GM20431 (cell line): ENCODE data around the gene CLSTN2.

Experiments
- in situ Hi-C: fragments of 300-500 bp; cut with MseI, MboI; formaldehyde crosslinking; loops from one replicate; pipeline ENCODE4 v1.15.0; 2020; ENCODE audit warnings: low sequenced_read_pairs; ENCODE audit not compliant: unreplicated experiment

CLSTN2 gene

GRCh38 chr3:140166861-140167599 is 232.0 kb downstream of the CLSTN2 start:
- in situ Hi-C loops = no loop called here

GRCh38 chr3:140167600-140168281 is 232.8 kb downstream of the CLSTN2 start:
- in situ Hi-C loops = no loop called here

DNA sequence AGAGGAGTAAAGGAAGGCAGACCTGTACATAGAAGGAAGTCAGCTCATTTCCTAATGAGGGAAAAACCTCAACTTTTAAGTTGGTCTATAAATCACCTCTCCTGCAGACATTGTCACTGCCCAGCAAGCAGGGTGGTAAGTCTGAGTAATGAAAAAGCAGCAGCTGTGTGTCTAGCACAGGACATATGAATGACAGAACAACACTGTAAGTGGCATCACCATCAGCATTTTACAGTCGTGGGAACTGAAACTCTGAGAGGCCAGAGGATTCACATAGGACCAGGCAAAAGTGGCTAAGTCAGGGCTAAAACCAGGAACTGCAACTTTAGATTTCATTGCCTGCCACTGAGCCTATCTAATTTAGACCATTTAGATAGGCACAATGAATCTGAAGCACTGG is 235.6 kb downstream of the CLSTN2 start:
- in situ Hi-C loops = no loop called here

- in situ Hi-C loops = no loop called here
Observed at GRCh38 chr3:140176526-140176925, 241.5 kb downstream of the CLSTN2 start.

DNA sequence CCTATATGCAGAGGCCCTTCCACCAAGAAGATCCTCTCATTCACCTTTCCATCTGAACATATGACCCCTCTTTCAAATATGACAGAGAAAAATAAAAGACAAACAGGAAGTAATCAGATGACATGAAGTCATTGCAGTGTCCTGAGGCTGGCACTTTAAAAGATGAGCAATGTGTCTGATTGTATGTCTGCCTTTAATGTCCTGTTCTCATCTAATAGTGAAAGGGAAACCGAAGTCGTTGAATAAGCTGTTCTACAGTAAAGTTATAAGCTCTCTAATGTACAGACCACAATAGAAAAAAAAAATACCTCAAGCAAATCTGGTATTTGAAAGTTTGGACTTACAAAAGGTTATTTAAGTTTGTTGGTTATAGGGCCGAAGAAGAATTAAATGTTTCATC is 243.0 kb downstream of the CLSTN2 start:
- in situ Hi-C loops = no loop called here

DNA sequence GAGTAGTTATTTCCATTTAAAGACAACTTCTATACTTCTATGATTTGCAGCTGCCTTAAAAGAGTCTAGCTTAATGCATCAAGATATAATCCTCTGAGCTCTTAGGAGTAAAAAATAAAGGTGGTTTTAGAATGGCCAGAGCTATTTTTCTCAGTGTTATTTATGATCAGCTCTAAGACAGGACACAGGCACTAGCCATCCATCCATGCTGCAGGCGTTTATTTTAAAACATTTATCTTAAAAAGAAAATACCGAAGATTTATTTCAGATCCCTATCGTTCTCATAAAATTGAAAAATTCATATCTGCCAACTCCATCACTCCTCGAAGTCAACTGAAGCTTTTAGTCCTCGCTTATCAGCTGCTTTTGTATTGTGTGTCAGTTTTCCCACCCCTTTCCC is 243.5 kb downstream of the CLSTN2 start:
- in situ Hi-C loops = no loop called here

GRCh38 chr3:140180603-140181002 is 245.6 kb downstream of the CLSTN2 start:
- in situ Hi-C loops = no loop called here

GRCh38 chr3:140185375-140185774 is 250.4 kb downstream of the CLSTN2 start:
- in situ Hi-C loops = no loop called here

- in situ Hi-C loops = no loop called here
Observed at GRCh38 chr3:140186421-140186920, 251.5 kb downstream of the CLSTN2 start.

- in situ Hi-C loops = no loop called here
Observed at GRCh38 chr3:140187028-140187427, 252.0 kb downstream of the CLSTN2 start.

DNA sequence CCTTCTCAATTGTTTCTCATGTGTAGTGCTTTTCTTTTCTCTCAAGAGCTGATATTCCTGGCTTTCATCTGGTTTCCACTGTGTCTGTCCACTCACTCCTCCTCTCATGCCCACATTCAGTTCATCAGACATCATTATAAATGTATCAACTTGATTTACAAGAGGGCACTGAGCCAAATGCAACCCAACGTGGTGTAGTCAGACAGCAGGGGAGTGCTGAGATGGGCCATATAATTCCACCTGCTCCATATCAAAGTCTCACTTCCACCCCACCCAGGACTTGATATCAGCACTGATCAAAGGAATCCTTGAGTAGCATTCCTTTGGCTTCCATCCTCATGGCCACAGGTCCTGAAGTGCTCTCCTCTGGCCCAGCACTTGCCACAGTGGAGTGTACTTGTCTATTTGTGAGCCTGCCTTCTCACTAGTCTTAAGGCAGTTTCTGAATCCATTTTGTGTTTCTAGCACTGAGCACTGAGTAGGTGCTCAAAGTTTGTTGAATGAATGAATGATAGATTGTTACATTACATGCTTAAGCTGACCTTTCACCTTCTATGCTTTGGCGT is 252.8 kb downstream of the CLSTN2 start:
- in situ Hi-C loops = no loop called here

DNA sequence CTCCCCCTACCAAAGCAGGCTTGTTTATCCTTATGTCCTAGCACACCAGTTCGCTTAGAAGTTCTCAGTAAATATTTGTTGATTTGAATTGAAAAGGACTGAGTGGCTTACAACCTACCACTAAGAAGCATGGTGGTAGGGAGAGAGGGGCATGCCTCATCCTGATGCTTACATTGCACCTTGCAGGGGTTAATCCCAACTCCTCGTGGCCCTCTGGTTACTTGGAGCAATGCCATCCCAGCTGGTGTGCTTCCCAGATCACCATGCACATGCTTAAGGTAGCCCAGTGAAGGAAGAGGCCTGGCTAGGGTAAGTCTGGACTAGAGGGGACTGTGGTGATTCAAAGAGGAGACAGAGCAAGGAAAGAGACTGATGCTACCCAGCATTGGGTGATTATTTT is 253.3 kb downstream of the CLSTN2 start:
- in situ Hi-C loops = no loop called here

- in situ Hi-C loops = no loop called here
Observed at GRCh38 chr3:140189267-140189666, 254.3 kb downstream of the CLSTN2 start.

DNA sequence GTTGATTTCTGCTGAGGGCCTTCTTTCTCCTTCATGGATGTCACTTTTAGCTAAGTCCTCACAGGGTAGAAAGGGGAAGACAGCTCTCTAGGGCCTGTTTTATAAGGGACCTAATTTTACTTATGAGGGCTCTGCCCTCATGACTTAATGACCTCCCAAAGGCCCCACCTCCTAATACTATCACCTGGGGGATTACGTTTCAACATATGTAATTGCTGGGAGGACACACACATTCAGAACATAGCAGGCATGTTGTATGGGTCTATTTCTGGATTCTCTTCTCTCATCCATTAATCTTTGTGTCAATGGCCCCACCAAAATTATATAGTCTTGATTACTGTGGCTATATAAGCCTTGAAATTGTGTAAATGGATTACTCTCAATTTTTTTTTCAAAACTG is 255.0 kb downstream of the CLSTN2 start:
- in situ Hi-C loops = no loop called here

- in situ Hi-C loops = no loop called here
Observed at GRCh38 chr3:140196970-140197369, 262.0 kb downstream of the CLSTN2 start.

GRCh38 chr3:140198242-140198641 is 263.3 kb downstream of the CLSTN2 start:
- in situ Hi-C loops = no loop called here

DNA sequence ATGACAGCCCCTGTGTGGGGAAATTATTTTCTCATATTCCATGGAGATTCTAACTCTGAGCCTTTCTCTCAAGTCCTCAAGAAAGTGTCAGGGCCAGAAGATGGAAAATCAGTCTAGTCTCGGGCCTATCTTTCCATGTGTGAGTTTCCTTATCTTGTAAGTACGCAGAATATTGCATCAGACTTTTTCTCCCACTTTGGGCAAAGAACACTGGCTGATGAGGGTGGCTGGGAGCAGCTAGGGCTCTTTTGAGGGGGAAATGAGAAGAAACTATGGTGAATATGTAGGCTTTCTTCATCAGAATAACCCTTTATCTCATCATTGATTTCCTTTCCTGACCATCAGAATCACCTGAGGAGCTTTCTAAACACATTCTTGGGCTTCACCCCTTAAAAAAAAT is 264.0 kb downstream of the CLSTN2 start:
- in situ Hi-C loops = no loop called here

GRCh38 chr3:140199743-140200142 is 264.8 kb downstream of the CLSTN2 start:
- in situ Hi-C loops = no loop called here

DNA sequence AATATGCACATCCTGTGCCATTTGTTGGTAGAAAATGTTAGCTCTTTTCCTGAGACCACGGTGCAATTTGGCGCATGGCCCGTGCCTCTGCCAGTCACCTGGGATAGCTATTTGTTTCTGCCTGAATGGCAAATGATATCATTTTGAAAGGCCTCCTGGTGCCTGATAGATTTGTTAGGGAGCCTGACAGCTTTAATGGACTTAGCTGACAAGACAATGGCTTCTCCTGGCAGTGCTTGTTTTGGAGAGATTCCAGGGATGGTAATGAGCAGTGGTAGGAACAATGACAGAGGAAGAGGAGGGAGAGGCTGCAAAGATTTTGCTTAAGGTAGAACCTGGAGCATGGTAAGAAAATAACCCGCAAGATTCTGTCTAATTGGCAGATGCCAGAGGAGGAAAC is 268.5 kb downstream of the CLSTN2 start:
- in situ Hi-C loops = no loop called here

GRCh38 chr3:140204271-140204984 is 269.4 kb downstream of the CLSTN2 start:
- in situ Hi-C loops = no loop called here

- in situ Hi-C loops = no loop called here
Observed at GRCh38 chr3:140205598-140205997, 270.6 kb downstream of the CLSTN2 start.
